ENCODE results near the gene CDH6.

DNA sequence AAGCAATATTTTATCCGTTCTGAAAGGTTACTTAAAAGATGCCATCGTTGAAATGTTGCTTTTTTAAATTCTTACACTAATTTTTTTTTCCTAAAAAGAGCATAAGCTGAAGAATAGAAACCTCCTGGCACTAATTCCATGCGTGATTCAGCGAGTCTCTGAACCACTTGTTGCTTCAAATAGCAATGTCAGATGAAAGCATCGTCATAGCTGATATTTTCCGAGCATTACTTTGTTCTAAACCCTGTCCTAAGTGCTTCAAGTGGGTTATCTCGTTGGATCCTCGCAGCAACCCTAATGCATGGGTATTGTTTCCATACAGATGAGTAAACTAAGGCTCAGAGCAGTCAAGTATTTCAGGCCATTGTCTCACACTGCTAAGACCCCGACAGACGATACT lies 79.7 kb downstream of the CDH6 start:
- TF ChIP-seq CTCF (IDR thresholded peaks at IDR 0.05 in 4 of 5, conservative IDR thresholded peaks at IDR 0.05 in 1 of 5), result no peak
- no peak for TF ChIP-seq POLR2A (IDR thresholded peaks at IDR 0.05)
